NCI-H2081 (cell line): ENCODE results near the gene KRTAP12-1.

Experiments used
- DNase-seq, 2 experiments: peaks; one replicate each; lab custom pipeline; 2025; lab: John Stamatoyannopoulos, UW

The KRTAP12-1 gene, protein sequence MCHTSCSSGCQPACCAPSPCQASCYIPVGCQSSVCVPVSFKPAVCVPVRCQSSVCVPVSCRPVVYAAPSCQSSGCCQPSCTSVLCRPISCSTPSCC

GRCh38 chr21:44681861-44682579, at the start of gene KRTAP12-1:
Gene KRTAP12-1, minus strand, starts transcription at chr21:44682163. Its CDS starts 40 bp downstream, at chr21:44682123.
- DNase-seq, result peak; percentile 62 to 82

DNA sequence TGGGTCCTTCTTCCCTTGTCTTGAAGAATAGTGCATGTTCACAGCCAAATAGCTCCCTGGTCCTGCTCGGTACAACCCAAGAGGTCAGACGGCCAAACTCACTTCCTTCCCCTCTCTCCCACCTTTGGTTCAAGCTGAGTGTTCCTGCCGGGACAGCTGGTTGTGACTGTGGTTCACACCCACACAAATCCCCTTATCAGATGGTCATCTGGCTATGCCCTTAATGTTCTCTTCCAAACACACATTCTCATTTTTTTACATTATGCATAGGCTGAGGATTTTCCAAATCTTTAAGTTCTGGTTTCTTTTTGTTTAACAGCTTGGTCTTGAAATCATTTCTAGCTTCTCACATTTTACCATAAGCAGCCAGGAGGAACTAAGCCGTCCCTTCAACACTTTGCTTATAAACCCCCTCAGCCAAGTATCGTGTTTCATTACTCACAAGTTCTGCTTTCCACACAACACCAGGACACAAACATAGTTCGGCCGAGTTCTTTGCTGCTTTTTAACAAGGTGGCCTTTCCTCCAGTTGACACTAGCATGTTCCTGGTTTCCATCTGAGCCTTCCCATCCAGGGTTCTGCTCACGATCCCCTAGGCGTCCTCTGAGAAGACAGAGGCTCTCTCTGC, 49.1 kb upstream of the KRTAP12-1 start:
- DNase-seq, result no peak

GRCh38 chr21:44730028-44730395, 48.0 kb upstream of the KRTAP12-1 start:
- no peak for DNase-seq

DNA sequence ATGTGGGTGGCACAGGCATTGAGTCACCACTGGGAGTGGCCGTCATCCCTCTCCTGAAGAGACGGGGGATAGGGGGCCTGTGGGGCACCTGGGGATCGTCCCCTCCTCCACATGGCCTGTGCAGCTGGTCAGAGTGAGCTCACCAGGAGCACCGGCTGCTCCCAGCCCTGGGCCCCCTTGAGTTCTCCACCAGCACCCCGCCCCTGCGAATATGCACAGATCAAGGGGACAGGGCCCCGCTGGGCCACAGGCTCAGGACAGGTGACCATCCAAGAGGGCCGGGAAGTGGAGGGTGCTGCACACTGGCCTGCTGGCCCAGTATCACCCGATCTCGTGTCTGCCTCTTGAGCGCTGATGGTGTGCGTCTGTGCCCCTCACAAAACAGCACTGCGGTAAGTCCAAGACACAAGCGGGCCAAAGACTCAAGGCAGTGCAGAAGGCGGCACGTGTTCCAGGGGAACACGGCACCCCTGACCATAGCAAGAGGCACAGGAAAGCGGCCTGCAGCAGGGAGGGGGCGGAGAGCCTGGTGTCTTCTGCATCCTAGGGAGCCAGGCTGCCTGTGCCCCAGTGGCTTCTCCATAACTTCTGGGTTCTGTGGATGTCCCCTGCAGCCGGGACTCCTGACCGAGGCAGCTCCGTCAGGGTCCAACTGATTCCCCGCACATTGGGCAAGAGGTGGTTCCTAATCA, 47.5 kb upstream of the KRTAP12-1 start:
- DNase-seq, result no peak

GRCh38 chr21:44728716-44729115, 46.8 kb upstream of the KRTAP12-1 start:
- DNase-seq, result no peak

GRCh38 chr21:44727757-44728156, 45.8 kb upstream of the KRTAP12-1 start:
- DNase-seq, result no peak

- no peak for DNase-seq
These were observed 45.4 kb upstream of the KRTAP12-1 start for GRCh38 chr21:44727321-44727720.

DNA sequence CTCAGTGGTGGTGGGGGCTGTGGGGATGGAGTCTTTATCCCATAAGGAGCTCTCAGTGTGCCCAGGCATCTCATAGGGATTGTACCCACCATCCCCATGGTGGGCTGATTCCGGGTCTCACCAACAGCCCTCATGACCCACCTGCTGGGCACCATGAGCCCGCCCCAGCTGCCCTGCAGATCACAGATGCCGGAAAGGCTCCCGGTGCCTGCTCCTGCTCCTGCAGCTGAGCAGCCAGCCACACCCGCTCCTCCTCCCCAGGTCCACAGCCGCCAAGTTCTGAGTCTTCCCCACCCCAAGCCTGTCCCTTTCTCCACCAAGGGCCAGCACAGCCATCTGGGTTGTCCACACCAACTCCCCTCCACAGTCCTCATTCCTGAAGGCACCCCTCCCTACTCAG, 44.9 kb upstream of the KRTAP12-1 start:
- no peak for DNase-seq

- DNase-seq, result no peak
These were observed 43.0 kb upstream of the KRTAP12-1 start for GRCh38 chr21:44724926-44725325.

DNA sequence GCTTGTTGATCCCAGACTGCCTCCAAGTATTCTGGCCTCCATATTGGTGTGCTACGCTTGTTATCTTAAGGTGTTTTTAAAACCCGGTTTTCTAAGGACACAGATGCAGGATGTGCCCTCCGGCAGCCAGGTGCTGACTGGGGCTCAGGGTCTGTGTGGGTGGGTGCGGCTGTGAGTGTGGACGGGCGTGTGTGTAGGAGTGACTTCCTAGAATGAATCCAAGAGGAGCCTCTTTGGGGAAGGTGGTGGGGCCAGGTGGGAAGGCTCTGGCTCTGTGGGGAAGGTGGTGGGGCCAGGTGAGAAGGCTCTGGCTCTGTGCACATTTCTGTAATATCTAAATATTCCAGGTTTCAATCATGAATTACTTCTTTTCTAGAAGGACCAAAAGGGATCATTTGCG, 42.2 kb upstream of the KRTAP12-1 start:
- DNase-seq, result no peak

DNA sequence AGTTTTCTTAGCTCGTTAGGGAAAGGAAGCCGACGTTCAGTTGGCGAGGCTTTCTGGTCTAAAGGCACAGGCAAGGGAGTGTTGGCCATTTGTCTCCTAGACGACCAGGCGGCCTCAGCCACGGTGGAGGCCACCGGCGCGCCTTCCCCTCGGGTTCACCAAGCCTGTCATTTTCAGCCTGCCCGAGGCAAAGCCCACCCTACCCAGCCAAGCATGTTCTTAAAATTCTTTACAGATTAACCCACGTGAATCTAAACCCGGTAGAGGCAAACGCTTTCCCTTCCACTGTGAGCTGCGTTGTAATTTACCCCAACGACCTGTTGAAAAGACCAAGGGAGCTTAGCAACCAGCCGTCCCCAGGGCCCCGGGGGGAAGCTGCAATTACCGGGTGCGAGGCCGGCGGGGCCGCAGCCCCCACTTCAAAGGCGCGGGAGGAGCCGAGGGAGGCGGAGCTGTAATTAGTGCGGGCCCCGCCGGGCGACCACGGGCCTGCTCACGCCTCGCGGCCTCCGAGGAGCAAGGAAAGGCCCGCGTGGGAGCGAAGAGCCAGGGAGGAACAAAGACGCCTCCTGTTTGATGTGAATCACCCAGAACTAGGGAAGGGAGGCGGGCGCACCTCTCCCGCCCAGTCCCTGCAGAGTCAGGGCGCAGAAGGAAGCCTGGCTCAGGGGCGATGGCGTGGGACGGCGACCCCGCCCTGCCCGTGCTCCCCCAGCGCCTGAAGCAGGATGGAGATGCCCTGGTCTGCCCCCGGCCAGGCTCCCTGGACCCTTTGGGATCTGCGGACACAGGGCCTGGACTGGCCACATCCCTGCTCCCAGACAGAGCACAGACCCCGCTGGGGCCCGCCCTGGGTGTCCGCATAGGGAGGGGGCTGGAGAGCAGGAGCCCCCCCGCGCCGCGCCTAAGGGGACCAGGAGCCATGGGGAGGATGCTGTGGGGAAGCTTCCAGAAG, 41.5 kb upstream of the KRTAP12-1 start:
- peak in 1 of 2 experiments; percentile 8 for DNase-seq

- DNase-seq, result no peak
These were observed 40.8 kb upstream of the KRTAP12-1 start for GRCh38 chr21:44722731-44723130.

DNA sequence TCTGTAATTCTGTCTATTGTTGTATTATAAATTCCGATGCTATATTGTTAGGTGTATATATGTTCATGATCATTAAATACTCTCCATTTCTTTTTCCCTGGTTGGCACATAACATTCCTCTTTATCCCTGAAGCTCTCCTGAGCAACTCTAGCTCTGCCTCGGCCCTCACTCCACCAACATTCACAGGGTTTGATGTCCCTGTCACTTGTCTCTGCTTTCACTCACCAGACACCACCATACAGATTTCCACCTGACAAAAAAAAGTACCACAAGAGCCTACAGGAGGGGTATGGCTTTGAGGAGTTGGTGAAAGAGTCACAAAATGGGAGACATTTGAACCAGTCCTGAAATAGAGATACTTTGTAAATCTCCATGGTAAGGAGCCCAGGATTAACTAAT, 38.2 kb upstream of the KRTAP12-1 start:
- DNase-seq, result no peak

- no peak for DNase-seq
These were observed 36.6 kb upstream of the KRTAP12-1 start for GRCh38 chr21:44718571-44718970.

DNA sequence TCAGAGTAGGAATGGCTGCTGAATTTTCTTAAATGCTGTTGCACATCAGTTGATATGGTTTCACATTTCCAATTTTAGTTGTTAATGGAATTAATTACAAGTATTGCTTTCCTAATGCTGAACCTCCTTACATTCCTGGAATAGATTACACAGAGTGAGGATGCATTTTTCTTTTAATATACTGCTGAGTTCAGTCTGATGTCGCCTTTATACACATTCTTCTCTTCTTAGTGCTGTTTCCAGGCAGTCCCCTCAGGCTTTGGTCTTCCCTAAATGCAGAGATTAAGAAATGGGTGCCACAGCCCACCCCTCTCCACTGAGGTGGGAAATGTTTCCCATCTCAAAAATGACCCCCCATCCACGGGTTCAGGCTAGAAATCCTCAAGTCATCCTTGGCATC, 36.1 kb upstream of the KRTAP12-1 start:
- DNase-seq, result no peak

DNA sequence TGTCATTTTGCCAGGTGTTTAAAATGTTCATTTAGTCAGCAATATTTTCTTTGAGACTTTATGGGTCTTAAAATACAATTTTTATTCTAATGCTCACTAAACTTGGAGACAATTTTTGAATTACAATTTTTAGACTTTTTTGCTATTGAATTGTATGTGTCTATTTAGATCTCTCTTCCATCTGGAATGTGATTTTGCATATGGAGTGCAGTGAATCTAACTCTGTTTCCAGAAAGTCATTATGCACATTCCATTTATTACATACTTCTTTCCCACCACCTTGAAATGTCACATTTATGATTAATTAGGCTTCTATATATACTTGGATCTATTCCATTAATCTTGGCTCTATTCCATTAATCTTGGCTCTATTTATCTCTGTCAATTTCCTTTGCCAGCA, 35.0 kb upstream of the KRTAP12-1 start:
- DNase-seq, result no peak

GRCh38 chr21:44714905-44715304, 32.9 kb upstream of the KRTAP12-1 start:
- DNase-seq, result no peak

GRCh38 chr21:44713846-44714245, 31.9 kb upstream of the KRTAP12-1 start:
- DNase-seq, result no peak

DNA sequence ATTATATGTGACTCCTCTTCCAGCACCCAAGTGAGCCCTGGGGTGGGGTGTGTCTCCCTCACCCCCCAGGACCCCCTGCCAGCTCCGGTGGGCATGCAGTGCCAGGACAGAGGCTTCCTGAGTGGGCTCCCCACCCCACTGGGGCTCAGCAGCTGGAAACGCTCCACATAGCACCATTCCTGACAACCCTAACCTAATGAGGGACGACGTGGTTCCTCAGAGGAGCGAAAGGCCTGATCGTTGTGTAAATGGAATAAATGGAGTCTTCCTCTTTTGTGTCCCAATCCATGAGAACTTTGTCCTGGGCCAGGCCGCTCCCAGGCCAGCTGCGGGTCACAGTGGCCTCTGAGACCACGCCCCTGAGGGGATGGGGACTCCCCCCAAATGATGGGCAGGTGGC, 31.2 kb upstream of the KRTAP12-1 start:
- DNase-seq, result no peak

GRCh38 chr21:44712203-44713028, 30.5 kb upstream of the KRTAP12-1 start:
- DNase-seq, result no peak
